Nucleus accumbens (tissue), 56 donors: ENCODE measurements around the gene GNL1.

Source experiments
- DNase-seq, 56 donors: peaks; one replicate each; lab custom pipeline; 2025; lab: John Stamatoyannopoulos, UW

The GNL1 gene

GRCh38 chr6:30571075-30571761 lies 14.9 kb upstream of the GNL1 start, which contains the start of gene ABCF1:
TSS of gene ABCF1 (plus strand) at chr6:30571442. CDS start at chr6:30571488, 46 bp downstream.
- peak; percentile 65 to 99 (median 96) for DNase-seq

DNA sequence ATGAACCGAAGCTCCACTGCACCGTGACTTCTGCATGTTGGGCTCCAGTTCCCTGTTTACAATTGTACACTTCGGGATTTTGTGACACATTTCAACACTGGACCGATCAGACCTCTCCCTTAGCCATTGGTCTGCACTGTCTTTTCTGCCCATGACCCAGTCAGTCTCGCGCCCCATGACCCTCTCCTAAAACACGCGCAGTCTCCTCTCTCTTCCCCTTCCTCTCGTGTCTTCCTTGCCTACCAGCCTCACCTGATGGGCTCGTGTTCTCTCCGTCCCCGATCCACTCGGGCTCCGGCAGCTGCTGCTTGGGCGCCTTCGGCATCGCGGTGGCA lies 14.4 kb upstream of the GNL1 start:
- peak in 9 of 56 donors; percentile 36 to 67 (median 59) for DNase-seq

- no peak for DNase-seq
These were observed 14.0 kb upstream of the GNL1 start for GRCh38 chr6:30570263-30570662.

DNA sequence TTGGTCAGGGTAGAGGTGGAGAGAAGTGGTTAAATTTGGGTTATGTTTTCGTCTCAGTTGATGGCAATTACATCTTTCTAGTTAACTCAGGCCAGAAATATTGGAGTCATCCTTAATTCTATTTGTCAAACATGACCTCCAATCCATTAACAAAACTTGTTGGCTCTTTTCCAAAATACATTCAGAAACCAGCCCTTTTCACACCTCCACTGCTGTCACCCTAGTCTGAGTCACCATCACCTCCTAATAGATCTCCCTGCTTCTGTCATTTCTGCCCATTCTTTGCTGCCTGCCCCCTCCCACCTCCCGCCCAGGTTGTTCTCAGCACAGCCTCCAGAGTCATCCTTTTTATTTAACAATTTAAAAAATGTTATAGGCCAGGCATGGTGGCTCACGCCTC lies 12.0 kb upstream of the GNL1 start:
- DNase-seq = peak in 27 of 56 donors; percentile 3 to 63 (median 38)

DNA sequence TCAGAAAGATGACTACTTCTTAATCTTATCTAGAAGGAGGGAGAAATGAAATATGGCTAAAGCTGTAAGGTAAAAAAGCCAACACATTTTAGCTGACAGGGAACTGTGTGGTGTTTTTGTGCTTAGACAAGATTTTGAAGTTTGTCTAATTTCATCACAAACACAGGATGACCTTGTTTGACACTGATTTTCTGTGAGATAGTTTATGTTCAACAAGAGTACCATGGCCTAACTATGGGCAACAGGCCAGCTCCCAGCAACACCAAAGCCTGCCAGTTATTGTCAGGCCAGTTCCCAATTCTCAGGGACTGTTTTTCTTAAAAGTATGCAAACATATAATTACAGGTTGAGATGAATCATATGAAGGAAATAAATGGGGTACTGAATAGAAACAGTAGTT lies 9.5 kb upstream of the GNL1 start:
- no peak for DNase-seq

GRCh38 chr6:30564114-30564513 lies 7.8 kb upstream of the GNL1 start:
- DNase-seq = no peak

DNA sequence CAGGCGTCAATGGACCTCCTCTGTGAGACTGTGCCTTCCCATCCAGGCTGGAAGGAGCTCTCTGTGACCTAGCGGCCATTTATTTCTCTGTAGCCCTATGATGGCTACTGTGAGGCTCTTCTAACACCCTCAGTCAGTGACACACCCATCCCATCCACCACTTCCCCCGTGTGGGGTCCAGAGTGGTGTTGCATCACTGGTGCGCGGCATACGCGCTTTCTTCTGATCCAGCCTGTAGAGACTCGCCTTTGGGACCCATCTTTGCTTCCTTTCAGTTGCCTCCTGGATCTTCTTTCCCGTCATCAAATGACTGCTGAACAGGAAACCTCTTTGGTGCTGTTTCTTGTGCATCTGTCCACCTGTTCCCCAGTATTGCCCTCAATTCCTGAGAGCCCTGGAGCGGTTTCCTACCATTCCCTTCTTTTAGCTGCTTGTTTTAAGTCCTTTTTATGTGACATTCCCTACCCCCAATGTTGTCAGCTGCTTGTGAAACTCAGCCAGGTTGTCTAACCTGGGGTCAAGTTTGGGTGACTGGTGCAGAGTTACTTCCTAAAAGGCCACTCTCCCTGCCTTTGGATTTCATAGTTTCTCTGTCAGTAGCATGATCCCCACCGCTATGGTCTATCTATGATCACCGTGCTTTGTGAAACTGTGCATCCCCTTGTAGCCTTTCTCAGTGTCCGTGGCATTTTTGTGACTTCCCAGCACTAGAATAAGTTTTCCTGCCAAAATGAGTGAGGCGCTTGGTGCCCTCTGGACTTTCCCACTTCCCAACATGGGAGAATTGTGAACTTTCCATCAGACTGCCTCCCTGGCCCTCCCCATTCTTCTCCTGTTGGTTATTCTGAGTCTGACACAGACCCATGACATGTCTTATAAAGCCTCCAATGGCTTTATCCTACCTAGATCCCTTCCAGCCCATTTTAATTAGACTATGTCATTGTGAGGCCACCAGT lies 6.5 kb upstream of the GNL1 start:
- DNase-seq = no peak

- DNase-seq = no peak
These were observed 4.6 kb upstream of the GNL1 start for GRCh38 chr6:30560930-30561329.

DNA sequence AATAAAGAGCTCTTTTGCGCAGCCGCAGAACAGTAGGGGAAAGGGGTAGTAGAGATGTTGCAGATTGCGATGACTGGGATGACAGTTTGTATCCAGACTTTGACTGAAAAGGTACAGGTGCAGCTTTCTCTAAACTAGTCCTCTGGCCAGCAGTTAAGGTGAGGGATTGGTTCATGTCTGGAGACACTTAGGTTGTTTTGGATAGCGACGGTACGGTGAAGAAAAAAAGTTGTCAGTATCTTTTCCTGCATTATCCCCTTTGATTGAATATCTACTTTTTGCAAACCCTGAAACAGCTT lies 1.3 kb upstream of the GNL1 start:
- DNase-seq = no peak

GRCh38 chr6:30556906-30557682 lies 805 bp upstream of the GNL1 start, which contains the start of gene PRR3:
TSS of gene PRR3 (plus strand) at chr6:30557295. CDS start at chr6:30557345, 50 bp downstream.
- DNase-seq = peak; percentile 44 to 98 (median 90)

- DNase-seq = peak in 20 of 56 donors; percentile 30 to 79 (median 64)
These were observed 548 bp downstream of the GNL1 start for GRCh38 chr6:30555816-30556065.

DNA sequence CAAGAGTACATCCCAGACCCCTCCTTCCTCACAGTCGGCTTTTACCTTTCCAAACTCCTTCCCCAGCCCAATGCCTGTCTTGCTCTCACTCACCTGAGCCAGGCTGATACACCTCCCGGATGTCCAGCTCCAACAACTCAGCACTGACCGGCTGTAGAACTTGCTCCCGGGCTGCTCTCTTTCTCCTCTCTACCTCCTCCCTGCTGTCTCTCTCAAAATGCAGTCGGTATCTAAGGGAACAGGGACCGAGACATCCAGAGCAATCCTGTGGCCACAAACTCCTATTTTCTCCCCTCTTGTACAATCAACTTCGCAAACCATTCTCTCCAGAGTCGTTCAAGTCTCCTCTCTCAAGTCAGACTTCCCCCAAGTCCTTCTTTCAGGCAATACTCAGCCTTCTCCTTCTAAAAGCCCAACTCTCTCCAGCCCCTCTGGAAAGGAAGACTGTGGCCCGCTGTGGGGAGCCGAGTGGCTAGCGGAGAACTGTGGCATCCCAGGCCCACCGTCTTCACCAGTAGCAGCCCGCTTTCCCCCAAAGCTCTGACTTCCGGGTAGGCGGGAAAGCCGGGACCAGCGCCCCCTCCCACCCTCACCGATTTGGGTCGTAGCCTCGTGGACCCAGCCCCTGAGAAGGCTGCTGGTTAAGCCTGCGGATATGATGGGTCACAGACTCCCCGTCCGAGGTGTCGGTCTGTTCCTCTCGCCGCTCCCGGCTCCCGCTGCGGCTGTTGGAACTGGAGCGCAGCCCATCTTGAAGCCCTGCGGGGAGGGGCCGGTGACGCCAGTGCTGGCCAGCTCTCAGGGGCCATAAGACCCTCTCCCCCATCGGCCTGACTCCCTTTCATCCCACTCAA lies 1.1 kb downstream of the GNL1 start:
- peak in 37 of 56 donors; percentile 24 to 76 (median 55) for DNase-seq

- no peak for DNase-seq
These were observed 1.9 kb downstream of the GNL1 start for GRCh38 chr6:30554404-30554803.

GRCh38 chr6:30548375-30548774 lies 7.9 kb downstream of the GNL1 start:
- no peak for DNase-seq

DNA sequence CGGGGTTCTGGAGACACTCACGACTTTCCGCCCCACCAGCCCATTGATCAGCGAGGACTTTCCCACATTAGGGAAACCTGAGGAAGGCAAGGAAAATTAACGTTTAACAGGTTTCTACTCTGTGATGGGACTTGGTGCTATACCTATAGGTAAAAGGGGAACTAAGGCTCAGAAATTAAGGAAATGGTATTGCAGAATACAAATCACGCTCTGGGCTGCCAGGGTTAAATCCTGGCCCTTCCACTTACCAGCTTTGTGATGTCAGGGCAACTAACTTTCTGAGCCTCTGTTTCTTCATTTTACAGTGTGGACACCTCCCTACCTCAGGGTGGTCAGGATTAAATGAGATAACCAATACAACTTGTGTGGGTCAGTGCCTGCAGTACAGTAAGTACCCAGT lies 8.8 kb downstream of the GNL1 start:
- no peak for DNase-seq

DNA sequence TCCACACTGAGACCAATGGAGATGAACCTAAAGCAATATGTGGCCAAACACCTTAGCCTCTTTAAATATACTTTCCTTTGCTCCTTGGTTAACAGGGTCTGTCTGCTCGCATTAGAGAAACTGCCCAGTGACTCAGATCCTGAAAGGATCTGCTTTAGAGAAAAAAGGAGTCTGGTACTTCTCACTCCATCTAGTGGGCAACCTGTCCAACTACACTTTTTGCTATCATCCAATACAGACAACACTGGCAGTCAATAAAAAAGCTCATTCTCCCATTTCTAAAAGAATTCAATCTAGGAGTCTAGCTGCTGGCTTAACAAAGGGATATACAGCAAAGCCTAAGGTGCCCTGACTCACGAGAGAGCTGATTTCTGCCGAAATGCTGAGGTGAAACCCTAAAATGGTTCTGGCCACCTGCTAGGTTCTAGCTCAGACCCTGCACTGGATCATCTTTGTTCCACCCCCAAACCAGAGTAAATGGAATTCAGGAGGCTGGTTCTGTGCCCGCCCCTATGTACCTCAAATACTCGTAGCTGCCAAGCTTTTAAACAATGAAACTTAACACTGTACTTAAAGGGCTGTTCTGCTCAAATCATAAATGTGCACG lies 11.5 kb downstream of the GNL1 start:
- DNase-seq = peak in 2 of 56 donors; percentile 11 to 24

GRCh38 chr6:30543821-30544220 lies 12.5 kb downstream of the GNL1 start:
- DNase-seq = no peak

- no peak for DNase-seq
These were observed 13.4 kb downstream of the GNL1 start for GRCh38 chr6:30542915-30543314.

DNA sequence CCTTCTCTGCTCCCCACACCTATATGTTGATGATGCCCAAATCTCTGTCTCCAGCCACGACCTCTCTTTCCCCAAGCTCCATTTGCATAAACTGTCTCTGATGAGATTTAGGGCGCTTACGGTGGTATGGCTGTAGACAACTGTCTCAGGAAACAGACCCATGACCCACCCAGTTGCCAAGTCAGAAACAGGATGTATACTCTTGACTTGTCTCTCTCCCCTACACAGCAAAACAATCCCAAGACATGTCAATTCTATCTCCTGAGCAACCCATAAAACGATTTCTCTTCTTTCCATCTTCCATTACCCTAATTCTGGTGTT lies 13.9 kb downstream of the GNL1 start:
- no peak for DNase-seq
